Activated CD8-positive, alpha-beta memory T cell treated with anti-CD3 and anti-CD28 coated beads for 1 hour (primary cell): ENCODE results near the gene CYGB.
"Not testable (repeated sequence)": the region's sequence is repeated elsewhere in the genome, so short reads cannot be mapped to it uniquely, and the experiment has no call there.

ENCODE experiments used
- DNase-seq, 2 donors: peaks; one replicate each; pipeline ENCODE4 v3.0.0-alpha.2; 2020; ENCODE audit warnings: low read depth in 1 of 2; ENCODE audit errors: extremely low read depth in 1 of 2

Gene CYGB

GRCh38 chr17:76538941-76539570 lies 1.5 kb upstream of the CYGB start:
- DNase-seq, result no peak

- DNase-seq, result no peak
These were observed 897 bp upstream of the CYGB start for GRCh38 chr17:76538281-76538931.

- no peak for DNase-seq
These were observed 276 bp downstream of the CYGB start for GRCh38 chr17:76537288-76537577.

- DNase-seq, result no peak
These were observed 810 bp downstream of the CYGB start for GRCh38 chr17:76536511-76537287.

- no peak for DNase-seq
These were observed 1.6 kb downstream of the CYGB start for GRCh38 chr17:76535788-76536510.

- DNase-seq, result no peak
These were observed 2.4 kb downstream of the CYGB start for GRCh38 chr17:76534831-76535732.

- not testable (repeated sequence) for DNase-seq
These were observed 3.7 kb downstream of the CYGB start for GRCh38 chr17:76533640-76534359.

GRCh38 chr17:76532072-76532651 lies 5.3 kb downstream of the CYGB start:
- no peak for DNase-seq

GRCh38 chr17:76531486-76532038 lies 5.9 kb downstream of the CYGB start:
- DNase-seq, result no peak

GRCh38 chr17:76530811-76531485 lies 6.6 kb downstream of the CYGB start:
- no peak for DNase-seq

- no peak for DNase-seq
These were observed 7.3 kb downstream of the CYGB start for GRCh38 chr17:76530095-76530723.

- DNase-seq, result no peak
These were observed 8.1 kb downstream of the CYGB start for GRCh38 chr17:76529224-76530094.

- no peak for DNase-seq
These were observed 8.8 kb downstream of the CYGB start for GRCh38 chr17:76528528-76529223.

- no peak for DNase-seq
These were observed 9.4 kb downstream of the CYGB start for GRCh38 chr17:76528156-76528527.

- peak; percentile 27 to 28 for DNase-seq
These were observed 9.9 kb downstream of the CYGB start for GRCh38 chr17:76527430-76528111.

- DNase-seq, result not testable (repeated sequence)
These were observed 10.5 kb downstream of the CYGB start for GRCh38 chr17:76527016-76527415.
